Peyer's patch (tissue), 4 donors: ENCODE results near the gene RARA.

Source experiments
- CTCF ChIP-seq, 6 experiments: fragments of 450-650 bp in 4 of 6; fragments of 200-600 bp in 2 of 6; sonication (generic) in 1 of 6; IDR thresholded peaks; one replicate each; pipeline ENCODE4 v1.5.1; 2017 to 2019; ENCODE audit warnings: antibody characterized with exemption in 6 of 6, mild to moderate bottlenecking in 3 of 6, moderate library complexity in 1 of 6
- POLR2A ChIP-seq, 2 donors: fragments of 450-650 bp; IDR thresholded peaks; one replicate each; pipeline ENCODE4 v1.5.1; 2017; ENCODE audit warnings: antibody characterized with exemption in 2 of 2, mild to moderate bottlenecking in 2 of 2, moderate library complexity in 2 of 2

GRCh38 chr17:40346765-40347158 lies 37.8 kb downstream of the RARA start:
- TF ChIP-seq POLR2A (IDR thresholded peaks at IDR 0.05) (no peak), CTCF (IDR thresholded peaks at IDR 0.05) (no peak)
